AG20443 (cell line): ENCODE results near the gene GORASP2.

Experiments used
- DNase-seq: peaks from one replicate; pipeline ENCODE4 v3.0.0; 2012; ENCODE audit warnings: low spot score, mixed read lengths

The GORASP2 gene

DNA sequence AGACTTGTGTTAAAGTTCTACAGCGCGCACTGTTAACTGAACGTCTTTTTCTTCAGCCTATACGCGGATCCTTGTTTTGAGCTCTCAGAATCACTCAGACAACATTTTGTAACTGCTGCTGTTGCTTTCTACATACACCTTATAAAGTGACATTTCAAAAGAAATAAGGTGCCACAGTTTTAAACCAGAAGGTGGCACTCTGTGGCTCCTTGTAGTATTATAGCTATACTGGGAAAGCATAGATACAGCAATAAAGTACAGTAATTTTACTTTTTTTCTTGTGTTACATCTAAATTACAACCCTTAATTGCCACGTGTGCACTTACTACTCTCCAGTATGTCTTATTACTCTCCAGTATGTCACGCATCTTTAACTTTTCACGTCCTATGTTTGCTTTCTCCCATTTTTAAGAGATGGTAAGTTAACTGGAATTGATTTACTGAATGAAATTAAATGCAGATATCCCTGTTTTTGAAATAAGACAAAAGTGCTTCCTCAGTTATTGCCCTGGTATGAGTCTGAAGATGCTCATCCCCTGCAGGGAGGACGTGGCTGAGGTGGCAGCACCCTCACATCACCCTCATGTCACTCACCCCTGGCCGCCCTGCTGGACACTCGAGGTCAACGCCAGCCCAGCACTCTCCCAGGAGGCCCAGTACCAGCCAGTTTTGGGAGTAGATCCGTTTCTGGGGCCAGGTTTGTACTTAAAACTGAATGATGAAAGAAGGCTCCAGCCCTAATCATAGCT lies 37.8 kb downstream of the GORASP2 start:
- DNase-seq = no peak

DNA sequence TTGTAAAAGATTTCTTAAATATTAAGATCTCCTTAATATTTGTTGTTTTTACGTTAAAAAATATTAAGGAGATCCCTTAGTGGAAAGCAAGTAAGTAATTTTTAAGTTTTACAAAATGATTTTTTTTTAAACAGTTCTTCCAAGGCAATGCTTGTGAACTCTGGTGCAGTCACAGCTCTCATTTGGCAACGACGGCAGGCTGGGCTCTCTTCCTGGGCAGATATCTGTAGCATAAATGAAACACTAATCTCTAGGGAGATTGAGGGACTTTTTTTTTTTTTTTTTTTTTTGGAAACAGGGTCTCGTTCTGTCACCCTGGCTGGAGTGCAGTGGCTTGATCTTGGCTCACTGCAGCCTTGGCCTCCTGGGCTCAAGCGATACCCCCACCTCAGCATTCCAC lies 38.5 kb downstream of the GORASP2 start:
- no peak for DNase-seq

GRCh38 chr2:170968205-170969003 lies 39.4 kb downstream of the GORASP2 start:
- DNase-seq = no peak

- DNase-seq = no peak
Measured at GRCh38 chr2:170969030-170969429, 40.0 kb downstream of the GORASP2 start.

DNA sequence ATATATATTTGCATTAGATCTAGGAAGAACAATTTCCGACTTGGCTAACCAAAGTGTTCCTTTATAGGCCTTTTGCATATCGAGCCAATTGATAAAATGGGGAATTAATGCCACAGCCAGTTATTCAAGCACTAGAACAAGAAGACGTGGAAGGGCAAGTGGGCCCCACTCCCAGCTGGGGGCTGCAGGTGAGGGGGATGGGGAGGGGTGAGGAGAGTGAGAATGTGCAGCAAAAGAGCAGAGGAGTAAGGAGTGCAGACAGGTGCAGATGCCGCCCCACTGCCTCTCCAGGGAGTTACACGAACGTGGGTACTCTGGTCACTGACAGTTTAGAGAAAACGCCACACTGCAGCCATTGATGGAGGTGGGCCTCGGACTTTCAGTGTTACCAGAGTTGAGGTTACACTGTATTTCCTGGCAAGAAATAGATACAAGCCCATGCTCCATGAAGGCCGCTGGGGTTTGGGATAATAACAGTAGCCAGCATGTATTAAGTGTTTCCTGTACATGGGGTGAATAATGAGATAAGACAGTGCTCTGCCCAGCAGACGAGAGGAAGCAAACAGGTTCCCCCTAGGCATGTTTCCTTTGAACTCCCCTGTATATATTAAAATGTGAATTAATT lies 40.9 kb downstream of the GORASP2 start:
- DNase-seq = no peak

DNA sequence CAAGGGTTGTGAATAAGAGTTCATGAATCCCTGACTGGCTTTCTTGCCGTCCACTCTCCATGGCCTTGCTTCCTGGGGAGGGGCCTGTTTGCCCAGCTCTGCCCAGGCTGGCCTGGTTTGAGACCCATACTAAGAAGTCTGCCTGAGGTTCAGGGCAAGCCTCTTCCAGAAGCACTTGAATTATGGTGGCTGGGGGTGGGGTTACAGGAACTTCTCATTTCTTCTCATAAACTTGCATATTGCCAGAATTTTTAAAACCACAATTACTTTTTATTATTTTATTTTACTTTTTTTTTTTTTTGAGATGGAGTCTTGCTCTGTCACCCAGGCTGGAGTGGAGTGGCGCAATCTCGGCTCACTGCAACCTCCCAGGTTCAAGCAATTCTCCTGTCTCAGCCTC lies 42.0 kb downstream of the GORASP2 start:
- no peak for DNase-seq

- no peak for DNase-seq
Measured at GRCh38 chr2:170972296-170973224, 43.5 kb downstream of the GORASP2 start.

GRCh38 chr2:170973225-170973491 lies 44.1 kb downstream of the GORASP2 start:
- no peak for DNase-seq

- DNase-seq = peak; percentile 99
Measured at GRCh38 chr2:170973492-170974303, 44.6 kb downstream of the GORASP2 start.

DNA sequence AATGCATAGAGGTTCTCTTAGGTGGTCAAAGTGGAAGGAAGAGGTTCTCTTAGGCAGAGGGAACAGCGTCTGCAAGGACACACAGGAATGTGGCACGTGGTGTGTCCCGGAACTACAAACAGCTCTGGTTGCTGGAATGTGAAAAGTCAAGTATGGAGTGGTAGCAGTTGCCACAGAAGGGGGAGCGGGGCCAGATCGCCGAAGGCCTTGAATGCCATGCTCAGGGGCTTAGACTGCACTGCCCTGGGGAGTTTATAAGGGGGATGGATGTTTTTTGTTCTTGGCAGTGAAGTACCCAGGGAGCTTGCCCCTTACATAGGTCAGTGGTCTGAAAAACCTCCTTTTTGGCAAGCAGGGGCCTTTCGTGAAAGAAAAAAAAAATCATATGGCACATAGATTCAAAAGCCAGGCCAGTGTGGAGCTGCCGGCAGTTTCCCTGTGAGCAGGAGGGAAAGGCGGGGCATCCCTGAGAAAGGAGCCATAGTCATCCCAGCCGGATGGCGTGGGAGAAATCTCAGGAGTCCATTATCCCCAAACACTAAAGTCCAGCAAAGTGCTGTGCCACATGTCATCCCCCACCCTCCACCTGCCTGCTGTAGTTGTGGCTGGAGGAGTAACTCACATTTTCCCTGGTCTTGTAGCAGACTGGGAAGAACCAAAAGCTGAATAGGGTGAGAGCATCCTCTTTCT lies 45.4 kb downstream of the GORASP2 start:
- peak; percentile 61 for DNase-seq

DNA sequence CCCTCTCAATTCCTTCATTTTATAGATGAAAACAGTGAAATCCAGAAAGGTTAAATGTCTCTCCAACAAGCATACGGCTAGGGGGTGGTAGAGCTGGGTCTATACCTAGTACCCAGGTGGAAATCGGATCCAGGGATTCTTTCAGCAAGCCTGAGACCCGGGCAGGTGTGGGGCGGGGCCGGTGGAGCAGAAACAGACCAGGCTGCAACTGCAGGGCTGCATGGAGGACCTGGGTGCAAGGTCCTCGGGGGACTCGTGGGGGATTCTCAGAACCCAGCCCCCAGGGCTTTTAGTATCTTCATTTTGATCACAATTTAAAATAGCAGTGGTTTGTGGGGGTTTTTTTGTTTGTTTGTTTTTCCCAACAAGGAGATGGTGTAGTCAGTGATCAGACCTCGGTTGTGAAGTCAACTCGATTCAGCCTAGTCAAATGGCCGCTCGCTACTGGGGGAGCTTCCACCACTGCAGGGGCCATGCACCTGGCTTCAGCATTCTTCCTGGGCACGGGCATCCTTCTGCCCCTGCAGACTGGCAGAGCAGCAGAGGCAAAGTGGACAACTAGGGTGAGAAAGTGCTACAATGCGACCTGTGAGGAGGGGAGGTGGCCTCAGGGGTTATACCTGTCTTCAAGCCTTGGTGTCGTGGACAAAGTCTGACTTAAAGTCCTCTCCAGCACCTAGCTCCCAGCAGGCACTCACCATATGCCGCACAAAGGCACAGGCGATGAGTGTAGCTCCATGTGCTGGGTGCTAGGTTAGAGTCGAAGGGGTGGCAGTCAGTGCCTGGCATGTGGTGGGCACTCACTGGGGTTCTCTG lies 46.3 kb downstream of the GORASP2 start:
- DNase-seq = no peak

- no peak for DNase-seq
Measured at GRCh38 chr2:170975943-170976270, 46.9 kb downstream of the GORASP2 start.

DNA sequence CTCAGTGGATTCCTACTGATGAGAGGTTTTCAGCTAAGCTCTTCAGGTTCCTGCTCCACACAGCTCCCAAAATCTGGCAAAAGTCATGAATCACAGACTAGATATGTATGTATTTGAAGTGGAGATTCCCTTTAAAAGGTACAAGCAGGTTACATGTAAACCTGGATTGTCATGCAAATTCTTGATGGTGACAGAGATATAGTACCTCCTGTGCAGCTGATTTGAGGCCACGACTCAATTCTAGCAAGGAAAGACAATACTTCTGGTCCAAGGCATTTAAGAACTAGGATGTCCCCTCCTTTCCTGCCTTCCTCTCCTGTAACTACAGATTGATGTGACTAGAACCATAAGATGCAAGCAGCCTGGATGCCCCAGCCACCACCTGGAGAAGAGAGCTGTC lies 55.0 kb downstream of the GORASP2 start:
- no peak for DNase-seq

GRCh38 chr2:170985407-170985806 lies 56.4 kb downstream of the GORASP2 start:
- DNase-seq = no peak

GRCh38 chr2:170986566-170987258 lies 57.7 kb downstream of the GORASP2 start:
- DNase-seq = no peak

DNA sequence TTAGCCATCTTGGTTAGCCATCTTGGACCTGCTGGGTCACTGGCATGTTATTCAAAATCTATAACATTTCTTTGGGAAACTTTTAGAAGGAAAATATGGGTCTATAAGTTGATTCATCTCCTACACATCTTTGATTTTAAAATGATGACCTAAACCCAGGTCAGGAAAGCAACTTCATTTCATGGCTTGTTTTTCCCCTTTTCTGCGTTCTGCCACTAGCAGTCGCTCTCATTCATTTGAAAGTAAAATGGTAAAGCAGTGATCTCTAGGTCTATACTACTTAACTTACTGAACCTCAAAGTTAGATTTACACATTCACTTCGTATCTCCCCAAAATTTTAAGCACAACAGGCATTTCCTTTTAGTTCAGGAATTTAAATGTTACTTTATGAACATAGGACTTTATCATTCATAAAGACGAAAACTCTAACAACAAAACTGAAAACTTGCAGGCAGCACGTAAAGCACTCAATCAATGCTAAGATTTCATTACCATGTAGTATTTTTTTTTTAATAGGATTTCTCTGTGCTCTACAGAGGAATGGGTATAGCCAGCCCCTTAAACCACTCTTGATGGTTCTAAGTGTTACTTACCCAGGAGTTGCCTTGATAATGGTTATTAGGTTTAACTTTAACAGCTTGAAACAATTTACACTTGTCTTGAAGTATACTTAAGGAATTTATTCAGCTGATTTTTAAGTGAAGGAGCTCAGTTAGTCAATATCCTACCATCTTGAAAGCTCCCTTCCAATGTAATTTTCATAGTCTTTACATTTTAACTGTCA lies 62.5 kb downstream of the GORASP2 start:
- DNase-seq = no peak

DNA sequence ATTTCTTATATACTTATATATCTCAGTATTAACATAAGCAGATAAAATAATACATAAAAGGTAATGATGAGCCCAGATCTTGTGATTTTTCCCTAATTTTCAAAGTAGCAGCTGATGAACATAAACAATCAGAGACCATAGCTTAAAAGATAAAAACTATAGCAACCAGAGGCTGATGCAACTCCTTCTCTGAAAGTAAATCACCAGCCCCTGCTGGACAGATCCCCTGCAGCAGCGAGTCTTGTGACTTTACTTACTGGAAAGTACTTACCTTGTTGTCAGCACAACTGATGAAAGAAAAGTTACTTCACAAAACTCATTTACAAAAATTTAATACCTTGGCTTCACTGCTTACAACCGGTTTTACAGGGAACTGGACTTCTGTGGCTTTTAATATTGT lies 67.3 kb downstream of the GORASP2 start:
- no peak for DNase-seq

GRCh38 chr2:170997893-170998597 lies 69.0 kb downstream of the GORASP2 start:
- DNase-seq = no peak
